ENCODE data around the gene POMP.

POMP gene, protein sequence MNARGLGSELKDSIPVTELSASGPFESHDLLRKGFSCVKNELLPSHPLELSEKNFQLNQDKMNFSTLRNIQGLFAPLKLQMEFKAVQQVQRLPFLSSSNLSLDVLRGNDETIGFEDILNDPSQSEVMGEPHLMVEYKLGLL

DNA sequence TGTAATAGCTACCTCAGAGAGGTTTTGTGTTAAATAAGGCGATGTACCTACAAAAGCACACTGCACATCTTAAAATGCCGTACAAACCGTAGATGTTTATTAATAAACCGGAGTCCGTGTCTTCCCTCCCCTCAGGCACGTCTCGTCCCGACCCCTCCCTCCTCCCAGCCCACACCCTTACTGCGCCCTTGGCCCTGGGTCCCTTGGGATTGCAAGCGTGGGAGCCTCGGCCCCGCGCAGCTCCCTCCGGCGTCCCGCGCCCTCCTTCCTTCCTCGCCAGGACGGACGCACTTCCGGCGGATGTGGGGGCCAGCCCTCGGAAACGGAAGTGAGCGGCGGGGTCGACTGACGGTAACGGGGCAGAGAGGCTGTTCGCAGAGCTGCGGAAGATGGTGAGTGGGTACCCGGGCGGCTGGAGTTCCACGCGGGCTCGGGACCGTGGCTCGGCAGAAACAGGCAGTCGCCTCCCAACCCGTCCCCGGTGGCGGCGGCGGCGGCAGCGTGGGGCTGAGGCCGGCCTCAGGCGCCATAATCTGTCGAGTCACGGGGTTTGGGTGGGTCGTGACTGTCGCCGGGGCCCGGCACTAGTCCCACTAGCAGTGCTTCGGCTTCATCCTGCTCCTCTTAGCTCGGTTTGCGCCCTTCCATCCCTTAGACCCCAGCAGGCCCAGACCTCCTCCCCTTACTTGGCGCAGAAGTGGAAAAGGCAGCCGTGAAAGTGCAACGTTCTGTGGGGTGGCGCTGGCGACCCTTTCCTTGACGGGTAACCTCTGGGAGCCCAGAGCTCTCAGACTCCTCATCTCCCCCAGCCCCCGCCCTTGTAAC is at the start of gene POMP:
Gene POMP (plus strand): TSS at position 335 of the 825 bp plus-strand sequence. CDS start 55 bp downstream, at position 390.
- no peak for FAIRE-seq

DNA sequence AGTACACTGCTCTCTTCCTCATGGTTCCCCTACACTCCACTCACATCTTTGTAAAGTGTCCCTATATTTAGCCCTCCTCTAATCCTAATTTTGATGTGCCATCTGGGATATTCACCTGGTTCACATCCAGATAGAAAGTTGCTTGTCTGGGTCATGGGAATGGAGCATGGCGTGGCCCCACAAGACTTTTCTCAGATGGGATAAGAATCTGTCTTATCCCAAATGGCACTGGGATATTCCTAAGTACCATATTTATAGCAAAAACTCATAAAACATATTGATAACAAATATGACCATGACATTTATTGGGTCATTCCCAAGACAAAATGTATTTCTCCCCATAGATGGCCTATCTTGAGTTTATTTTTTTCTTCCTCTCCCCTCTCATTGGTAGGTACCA is 49.5 kb upstream of the POMP start:
- FAIRE-seq: no peak

DNA sequence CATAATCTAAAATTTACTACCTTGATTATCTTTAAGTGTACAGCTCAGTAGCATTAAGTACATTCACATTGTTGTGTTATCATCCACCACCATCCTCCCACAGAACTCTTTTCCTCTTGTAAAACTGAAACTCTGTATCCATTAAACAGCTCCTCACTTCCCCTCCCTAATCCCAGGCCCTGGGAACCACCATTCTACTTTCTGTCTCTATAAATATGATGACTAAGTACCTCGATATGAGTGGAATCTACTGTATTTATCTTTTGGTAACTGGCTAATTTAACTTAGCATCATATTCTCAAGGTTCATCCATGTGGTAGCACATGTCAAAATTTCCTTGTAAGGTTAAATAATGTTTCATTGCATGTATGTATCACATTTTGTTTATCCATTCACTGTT is 49.0 kb upstream of the POMP start:
- FAIRE-seq: no peak

DNA sequence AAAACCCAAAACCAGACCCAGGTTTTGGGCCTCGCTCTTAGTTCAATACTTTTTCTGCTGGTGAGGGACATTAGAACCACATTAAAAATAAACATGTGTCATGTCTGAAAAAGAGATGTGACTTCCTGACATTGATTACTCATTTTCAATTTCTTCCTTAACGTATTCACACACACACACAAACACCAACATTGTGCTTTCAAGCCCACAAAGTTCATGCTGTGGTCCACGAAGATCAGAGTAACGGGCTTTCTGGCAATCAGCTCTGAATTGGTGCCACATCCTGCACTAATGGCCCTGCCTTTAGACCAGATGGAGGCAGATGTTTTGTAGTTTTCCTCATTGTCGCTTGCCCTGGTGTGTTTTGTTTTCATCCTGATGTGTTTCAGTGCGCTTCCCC is 47.9 kb upstream of the POMP start:
- no peak for FAIRE-seq

DNA sequence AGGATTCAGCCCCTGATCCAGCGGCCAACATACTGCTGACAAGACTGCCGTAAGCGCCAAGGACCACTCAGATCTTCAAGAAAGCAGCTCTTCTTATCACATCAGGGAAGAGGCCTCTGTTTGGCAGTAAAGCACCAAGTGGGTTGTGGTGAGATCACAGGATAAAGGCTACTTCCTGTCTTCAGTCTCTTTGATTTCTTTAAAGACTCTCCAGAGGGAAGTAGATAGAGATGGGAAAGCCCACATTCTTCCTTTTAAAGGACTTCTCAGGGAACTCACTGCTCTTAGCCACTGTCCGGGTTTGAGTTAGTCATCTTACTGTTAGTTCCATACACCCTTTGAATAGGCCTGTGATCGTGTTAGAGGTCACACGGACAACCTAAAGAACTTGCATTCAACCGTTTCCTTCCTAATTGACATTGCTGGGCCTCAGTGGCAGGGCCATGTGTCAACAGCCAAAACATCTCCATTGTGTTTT is 47.2 kb upstream of the POMP start:
- no peak for FAIRE-seq

DNA sequence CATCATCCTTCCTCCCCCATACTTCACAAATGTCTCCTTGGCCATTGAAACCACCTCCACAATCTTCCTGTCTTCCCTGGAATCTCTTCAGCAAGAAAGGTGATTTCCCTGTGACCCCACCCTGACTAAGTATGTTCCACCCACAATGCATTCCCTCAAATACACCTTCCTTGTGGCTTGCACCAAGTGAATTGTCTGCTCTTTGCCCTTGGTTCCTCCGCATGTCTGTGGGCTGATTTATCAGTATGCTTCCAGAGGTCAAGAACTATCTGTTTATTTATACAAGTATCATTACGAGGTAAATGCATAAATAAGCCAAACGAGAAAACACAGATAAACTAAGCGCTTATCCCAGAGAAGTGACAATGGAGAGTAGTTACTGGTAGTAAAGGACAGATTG is 45.4 kb upstream of the POMP start:
- FAIRE-seq: no peak

DNA sequence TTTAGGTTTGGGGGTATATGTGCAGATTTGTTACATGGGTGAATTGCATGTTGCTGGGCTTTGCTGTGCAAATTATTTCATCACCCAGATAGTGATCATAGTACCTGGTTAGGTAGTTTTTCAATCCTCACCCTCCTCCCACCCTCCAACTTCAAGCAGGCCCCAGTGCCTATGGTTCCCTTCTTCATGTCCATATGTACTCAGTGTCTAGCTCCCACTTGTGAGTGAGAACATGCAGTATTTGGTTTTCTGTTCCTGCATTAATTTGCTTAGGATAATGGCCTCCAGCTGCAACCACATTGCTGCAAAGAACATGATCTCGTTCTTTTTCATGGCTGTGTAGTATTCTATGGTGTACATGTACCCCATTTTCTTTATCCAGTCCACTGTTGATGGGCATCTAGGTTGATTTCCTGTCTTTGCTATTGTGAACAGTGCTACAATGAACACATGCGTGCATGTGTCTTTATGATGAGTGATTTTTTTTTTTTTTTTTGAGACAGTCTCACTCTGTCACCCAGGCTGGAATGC is 42.9 kb upstream of the POMP start:
- no peak for FAIRE-seq

DNA sequence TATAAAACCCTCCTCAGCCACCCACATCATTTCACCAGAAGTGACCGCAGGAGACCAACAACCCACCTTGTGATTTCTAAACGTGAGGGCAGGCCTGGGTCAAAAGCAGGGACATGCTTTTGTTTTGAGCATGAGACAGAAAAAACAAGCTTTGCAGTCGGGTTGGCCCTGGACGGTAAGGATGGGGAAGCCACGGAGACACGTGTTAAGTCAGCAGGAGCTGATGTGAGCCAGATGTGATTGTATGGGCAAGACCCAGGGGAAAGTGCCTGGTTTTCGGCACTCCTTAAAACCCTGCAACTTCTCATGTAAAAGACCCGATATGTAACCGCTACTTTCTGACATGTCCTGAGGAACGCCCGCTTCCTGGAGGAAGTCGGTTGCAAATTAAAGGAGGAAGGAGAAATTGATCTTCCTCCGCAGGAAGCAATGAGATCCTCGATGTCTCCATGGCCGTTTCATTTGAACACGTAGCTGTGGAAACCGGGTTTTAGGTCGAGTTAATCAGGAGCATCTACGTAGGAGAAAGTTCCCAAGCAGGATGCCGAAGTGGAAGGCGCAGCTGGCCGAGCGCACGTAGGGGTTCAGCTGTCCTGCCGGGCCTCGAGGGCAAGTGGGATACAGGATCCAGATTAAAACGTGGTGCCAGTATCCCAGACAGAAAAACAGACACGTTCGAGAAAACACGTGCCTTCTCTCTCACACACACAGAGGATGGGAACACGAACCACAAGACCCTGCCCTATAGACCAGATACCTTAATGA is 40.5 kb upstream of the POMP start:
- no peak for FAIRE-seq

DNA sequence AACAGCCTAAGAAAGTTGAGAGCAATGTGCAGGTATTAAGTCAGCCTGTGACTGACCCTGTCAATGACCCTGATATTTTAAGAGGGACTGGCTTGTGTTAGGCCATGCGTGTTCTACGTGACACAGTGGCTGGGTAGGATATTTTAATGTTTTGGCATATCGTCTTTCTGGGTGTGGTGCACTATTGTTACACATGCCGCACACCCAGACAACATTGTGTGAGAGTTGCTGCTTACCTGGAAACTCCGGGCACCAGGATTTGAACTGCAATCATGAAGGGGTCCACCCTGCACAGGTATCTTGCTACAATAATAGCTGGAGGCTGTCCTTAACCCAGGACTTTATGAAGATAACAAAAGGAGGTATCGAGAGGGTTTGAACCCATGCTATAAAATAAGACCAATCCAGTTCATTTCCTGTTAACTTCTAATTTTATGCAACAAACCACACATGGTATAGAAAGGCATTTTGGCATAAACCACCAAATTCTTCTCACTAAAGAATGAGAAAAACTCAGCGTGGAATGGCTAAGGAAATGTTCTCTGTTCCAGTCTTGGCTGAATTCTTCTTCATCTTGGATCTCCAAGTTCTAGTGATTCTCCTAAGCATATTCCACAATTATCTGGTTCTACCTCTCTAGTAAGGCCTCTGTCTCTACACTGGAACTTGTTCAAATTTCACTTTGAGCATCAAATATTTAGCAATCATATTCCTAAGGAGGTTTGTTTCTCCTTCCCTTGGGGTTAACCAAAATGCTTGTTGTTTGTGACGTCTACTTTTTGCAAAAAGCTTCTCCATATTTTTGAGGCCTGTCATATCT is 38.7 kb upstream of the POMP start:
- FAIRE-seq: no peak

DNA sequence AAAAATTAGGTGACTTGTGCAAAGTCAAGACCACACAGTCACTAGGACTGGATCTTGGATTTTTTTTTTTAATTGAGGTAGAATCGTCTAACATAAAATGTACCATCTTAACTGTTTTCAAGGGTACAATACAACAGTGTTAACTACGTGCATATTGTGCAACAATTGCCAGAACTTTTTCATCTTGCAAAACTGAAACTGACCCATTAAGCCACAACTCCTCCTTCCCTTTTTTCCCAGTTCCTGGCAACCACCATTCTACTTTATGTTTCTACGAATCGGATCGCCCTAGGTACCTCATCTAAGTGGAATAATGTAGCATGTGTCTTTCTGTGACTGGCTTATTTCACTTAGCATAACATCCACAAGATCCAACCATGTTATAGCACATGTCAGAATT is 37.5 kb upstream of the POMP start:
- no peak for FAIRE-seq

DNA sequence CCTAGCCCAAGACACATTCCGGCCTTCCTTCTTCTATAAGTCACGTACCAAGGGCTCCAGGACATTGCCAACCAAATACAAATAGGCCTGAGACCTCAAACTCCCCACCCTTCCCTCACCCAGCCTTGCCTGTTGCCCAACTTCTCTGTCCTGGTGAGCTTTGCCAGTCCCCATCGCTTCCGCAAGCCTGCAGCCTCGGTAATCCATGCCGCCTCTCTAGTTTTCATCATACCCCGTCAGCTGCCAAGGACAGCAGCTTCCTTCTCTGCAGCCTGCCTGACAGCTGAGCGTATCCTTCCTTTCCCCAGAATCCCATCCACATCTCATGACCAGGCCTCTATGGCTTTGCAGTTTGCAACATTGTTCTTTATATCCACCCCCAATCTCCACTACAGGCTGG is 36.6 kb upstream of the POMP start:
- no peak for FAIRE-seq

DNA sequence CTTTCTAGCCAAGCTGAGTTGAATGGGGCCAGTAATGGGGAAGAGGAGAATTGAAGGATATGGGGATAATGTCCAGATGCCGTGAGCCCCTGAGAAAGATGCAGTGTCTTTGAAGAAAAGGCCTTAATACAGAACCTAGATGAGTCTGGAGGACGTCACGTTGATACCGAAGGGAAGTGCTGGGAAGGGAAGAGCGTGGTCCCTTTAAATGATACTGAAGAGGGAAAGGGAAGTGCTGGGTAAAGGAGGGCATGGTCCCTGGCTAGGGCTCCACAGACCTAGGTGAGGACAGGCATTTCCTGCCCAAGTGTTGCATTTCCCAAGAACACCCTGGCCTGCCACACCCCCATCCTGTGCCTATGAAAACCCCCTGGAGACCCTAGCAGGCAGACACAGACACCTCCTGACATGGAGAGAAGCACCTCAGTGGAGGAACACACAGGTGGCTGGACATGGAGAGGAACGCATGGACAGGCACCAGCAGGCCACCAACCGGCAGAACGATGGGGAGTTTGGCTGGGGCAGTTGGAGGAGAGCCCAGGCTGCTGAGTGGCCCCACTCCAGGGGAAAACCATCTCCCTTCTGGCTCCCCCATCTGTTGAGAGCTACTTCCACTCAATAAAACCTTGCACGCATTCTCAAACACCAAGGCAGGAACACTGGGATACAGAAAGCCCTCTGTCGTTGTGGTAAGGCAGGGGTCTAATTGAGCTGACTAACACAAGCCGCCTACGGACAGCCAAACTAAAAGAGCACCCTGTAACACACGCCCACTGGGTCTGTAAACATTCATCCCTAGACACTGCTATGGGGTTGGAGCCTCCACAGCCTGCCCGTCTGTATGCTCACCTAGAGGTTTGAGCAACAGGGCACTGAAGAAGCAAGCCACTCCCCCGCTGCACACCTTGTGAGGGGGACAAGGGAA is 34.9 kb upstream of the POMP start:
- FAIRE-seq: no peak

DNA sequence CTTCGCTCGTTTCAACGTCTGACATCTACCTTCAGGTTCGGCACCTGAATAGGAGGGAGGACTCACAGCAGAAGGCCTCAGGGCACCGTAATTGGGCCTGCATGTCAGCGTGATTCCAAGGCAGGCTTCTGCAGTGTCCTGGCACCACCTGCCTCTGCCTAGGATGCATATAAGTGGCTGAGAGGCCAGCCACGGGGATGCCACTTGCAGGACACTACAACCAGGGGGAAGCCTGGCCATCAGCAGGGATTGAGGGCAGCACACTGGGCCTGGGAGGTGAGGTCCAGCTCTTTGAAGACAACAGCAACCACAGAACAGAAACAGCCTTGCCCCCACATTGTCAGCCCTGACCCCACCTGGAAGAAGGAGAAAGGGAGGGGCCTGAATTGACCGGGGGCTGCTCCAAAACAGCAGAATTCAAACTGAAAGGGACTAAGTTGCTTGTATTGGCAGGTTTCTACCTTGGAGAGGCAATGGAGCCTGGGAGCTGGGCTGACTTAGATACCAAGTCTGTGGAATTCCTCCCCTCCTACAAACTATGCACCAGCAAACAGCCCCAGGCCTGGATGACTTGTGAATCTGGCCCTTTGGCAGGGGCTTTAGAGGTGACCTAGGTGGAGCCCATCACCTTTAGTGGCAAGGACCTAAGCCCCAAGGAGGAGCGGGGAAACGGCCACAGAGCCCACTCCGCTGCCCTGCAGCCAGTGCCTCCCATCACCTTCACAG is 34.1 kb upstream of the POMP start:
- no peak for FAIRE-seq

DNA sequence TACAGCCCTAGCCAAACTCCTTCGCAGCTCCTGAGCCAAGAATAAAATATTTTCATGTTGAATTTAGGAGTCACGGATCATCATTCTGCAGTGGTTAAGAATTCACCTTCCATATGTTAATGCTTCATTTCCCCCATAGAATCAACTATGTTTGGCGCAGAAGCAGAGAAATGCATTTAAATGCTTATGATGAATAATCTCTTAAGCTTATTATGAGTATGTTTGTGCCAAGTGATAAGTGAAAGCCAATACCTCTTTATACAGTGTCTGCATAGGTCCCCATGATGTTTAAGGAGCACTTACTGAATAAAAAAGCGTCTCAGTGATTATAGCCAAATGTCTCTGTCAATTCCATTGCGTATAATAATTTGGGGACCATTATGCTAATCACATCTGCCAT is 32.7 kb upstream of the POMP start:
- FAIRE-seq: no peak

DNA sequence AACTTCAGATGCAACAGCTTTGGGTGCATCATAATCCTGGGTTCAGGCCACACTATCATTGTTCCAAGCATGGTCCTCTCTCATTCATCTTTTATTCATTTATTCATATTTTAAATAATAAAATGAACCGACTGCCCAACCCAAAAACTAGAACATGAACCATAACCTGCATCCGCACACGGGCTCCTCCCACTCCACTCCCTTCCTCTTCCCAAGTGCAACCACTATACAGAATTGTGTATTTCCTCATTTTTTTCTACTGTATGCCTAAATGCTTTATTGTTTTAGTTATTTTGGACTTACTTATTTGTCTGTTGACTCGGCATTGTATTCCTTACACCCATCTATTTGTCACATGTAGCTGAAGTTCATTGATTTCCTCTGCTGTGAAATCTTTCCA is 30.7 kb upstream of the POMP start:
- FAIRE-seq: no peak

DNA sequence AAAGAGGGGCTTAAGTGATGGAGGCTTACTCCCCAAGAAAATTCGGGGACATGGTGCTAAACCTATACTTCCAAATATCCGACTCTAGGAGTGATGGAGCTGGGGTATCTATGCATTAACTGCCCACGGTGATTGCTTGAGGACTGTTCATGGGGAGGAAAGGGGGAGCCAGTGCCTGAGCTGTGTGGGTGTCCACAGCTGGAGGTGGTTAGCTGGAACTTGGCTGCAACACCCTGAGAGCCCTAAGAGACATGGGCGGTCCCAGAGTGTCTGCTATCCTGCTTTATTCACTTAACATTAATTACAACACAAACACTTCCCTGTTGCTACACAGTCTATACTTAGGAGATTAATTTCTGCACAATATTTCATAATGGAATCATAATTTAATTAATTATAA is 28.1 kb upstream of the POMP start:
- FAIRE-seq: no peak

DNA sequence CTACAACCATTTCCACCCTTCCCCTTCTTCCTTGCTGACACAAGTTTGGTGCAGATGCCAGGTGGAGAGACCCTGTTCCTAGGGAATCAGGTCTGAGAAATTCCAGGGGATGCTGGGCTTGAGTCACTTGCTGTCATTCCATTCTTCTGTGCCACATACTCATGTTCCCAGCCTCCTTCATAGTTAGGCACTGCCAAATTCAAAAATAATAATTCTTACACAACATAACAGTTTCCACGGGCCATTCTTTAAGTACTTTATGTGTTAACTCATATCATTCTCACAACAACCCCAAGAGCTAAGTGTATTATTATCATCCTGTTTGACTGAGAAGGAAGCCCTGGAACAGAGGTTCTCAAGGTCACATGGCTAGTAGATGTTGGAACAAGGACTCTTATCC is 27.1 kb upstream of the POMP start:
- no peak for FAIRE-seq

DNA sequence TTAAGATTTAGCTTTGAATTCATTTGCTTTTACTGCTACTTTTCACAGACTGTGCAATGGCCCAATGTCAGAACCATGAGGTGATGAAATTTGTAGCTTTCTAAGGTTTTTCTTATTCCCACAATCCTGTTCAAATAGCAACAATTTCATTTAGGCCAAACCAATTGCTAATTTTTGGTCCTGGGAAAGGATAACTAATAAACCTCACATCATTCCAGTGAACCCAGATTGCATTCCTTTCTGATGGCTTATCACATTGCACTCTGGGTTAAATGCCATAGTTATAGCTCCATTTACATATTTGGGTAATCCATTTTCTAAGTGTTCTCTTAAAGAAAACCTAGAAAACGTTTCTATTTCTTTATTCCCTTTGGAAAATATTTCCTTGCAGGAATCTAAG is 22.9 kb upstream of the POMP start:
- no peak for FAIRE-seq

DNA sequence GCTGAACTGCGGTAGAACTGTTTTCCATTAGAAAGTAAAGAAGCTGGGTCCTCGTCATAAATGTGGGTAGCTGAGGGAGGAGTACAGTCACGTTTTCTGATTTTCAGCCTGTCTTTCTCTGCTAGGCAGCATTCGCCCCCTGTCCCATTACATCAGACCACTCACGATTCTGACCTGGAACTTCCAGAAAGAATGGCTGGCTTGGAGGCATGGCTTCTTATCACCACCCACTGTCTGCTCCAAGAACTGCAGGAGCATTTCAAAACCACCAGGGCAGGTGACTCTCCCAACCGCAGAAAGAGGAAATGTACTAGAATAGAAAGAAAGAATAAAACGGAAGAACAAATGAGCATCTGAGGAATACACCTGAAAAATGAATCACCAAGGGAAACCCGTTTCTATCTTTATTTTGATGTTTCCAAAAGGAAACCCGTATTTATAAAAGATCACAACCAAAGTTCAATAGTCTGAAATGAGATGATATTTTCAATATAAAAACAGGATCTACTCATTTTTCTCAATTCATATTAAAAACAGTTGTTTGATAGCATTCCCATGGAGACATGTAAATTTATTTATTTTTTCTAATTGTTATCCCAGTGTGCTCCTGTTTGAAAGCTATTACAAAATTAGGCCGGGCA is 22.1 kb upstream of the POMP start:
- peak; percentile 80 for FAIRE-seq

DNA sequence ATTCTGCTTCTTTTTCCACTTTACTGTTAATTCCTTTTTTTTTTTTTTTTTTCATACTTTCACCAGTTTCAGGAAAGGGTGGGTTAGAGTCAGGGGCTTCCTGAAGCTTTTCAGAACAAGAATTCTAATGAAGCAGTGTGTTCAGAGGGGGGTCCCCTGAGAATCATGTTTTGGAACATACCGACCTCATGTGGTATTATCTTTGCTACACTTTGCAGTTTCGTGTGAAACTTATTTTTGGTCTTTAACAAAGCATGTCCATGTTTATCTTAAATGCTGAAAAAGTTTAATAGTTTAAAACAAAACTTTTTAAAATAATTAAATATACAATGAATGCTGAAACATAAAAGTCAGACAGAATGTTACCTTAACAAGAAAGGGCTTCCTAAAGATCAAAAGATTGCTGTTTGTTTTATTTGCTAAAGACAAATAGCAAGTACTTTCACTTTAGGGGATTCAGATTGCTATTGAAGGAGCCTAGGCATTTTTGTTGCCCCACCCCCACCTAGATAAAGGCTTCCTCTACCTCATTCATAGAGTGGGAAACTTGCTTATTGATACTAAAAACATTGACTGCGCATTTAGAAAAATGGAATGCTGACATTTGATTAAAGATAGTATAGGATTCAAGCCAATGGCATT is 21.1 kb upstream of the POMP start:
- FAIRE-seq: no peak

All from A204.1 (cell line).